T-helper 22 cell (primary cell): ENCODE measurements around the gene TMPRSS6.

Experiments used
- DNase-seq: peaks from one replicate; pipeline ENCODE4 v3.0.0-alpha.2; 2020; ENCODE audit warnings: low read depth

Gene TMPRSS6

GRCh38 chr22:37117092-37117491 lies 7.6 kb upstream of the TMPRSS6 start:
- DNase-seq, result no peak

- no peak for DNase-seq
Measured at GRCh38 chr22:37115032-37115431, 5.5 kb upstream of the TMPRSS6 start.

GRCh38 chr22:37113757-37114156 lies 4.2 kb upstream of the TMPRSS6 start:
- DNase-seq, result no peak

- no peak for DNase-seq
Measured at GRCh38 chr22:37112084-37112728, 2.7 kb upstream of the TMPRSS6 start.

GRCh38 chr22:37111156-37111717 lies 1.7 kb upstream of the TMPRSS6 start:
- DNase-seq, result no peak

GRCh38 chr22:37107816-37108621 lies 1.5 kb downstream of the TMPRSS6 start:
- DNase-seq, result no peak

GRCh38 chr22:37105990-37106389 lies 3.5 kb downstream of the TMPRSS6 start:
- no peak for DNase-seq

GRCh38 chr22:37105154-37105553 lies 4.4 kb downstream of the TMPRSS6 start:
- no peak for DNase-seq

- DNase-seq, result no peak
Measured at GRCh38 chr22:37103656-37104452, 5.7 kb downstream of the TMPRSS6 start.

- DNase-seq, result no peak
Measured at GRCh38 chr22:37103151-37103550, 6.4 kb downstream of the TMPRSS6 start.

GRCh38 chr22:37101311-37102066 lies 8.0 kb downstream of the TMPRSS6 start:
- DNase-seq, result no peak

- no peak for DNase-seq
Measured at GRCh38 chr22:37100589-37101127, 8.9 kb downstream of the TMPRSS6 start.

- DNase-seq, result no peak
Measured at GRCh38 chr22:37098976-37099591, 10.4 kb downstream of the TMPRSS6 start.

GRCh38 chr22:37097346-37097745 lies 12.2 kb downstream of the TMPRSS6 start:
- DNase-seq, result no peak

GRCh38 chr22:37095113-37095512 lies 14.4 kb downstream of the TMPRSS6 start:
- DNase-seq, result no peak

- DNase-seq, result no peak
Measured at GRCh38 chr22:37094239-37094638, 15.3 kb downstream of the TMPRSS6 start.

GRCh38 chr22:37092997-37093396 lies 16.5 kb downstream of the TMPRSS6 start:
- no peak for DNase-seq

- no peak for DNase-seq
Measured at GRCh38 chr22:37091994-37092393, 17.5 kb downstream of the TMPRSS6 start.

GRCh38 chr22:37090920-37091695 lies 18.4 kb downstream of the TMPRSS6 start:
- no peak for DNase-seq

GRCh38 chr22:37089434-37089833 lies 20.1 kb downstream of the TMPRSS6 start:
- no peak for DNase-seq
